HEK293T (cell line): ENCODE results near the gene TSFM.

Source experiments
- CTCF ChIA-PET: fragments of 350-600 bp; formaldehyde crosslinking; extraction: SDS; loops from one replicate; lab custom pipeline; 2021; ENCODE audit warnings: antibody characterized with exemption, inconsistent platforms; lab: Yijun Ruan, JAX
- POLR2A ChIA-PET: fragments of 350-600 bp; formaldehyde crosslinking; extraction: SDS; loops from one replicate; lab custom pipeline; 2020; ENCODE audit warnings: antibody characterized with exemption, inconsistent platforms; lab: Yijun Ruan, JAX
- DNase-seq: peaks from one replicate; pipeline ENCODE4 v3.0.0; 2012; ENCODE audit warnings: mixed read lengths; ENCODE audit errors: extremely low spot score
- ARNT ChIP-seq: fragments of 450-650 bp; IDR thresholded peaks from 2 replicates; pipeline ENCODE4 v1.6.1; 2017; ENCODE audit warnings: mild to moderate bottlenecking
- BHLHE40 ChIP-seq: fragments of 450-650 bp; IDR thresholded peaks from 2 replicates; pipeline ENCODE4 v1.6.1; 2016; ENCODE audit warnings: mild to moderate bottlenecking, moderate library complexity, borderline replicate concordance
- CTBP1 ChIP-seq: fragments of 450-650 bp; IDR thresholded peaks from 2 replicates; pipeline ENCODE4 v1.6.1; 2016; ENCODE audit warnings: borderline replicate concordance
- ELF4 ChIP-seq: fragments of 450-650 bp; IDR thresholded peaks from 2 replicates; pipeline ENCODE4 v1.6.1; 2017; ENCODE audit warnings: antibody characterized with exemption
- FOXA1 ChIP-seq: fragments of 450-650 bp; IDR thresholded peaks from 2 replicates; pipeline ENCODE4 v1.6.1; 2016; ENCODE audit warnings: mild to moderate bottlenecking
- FOXK2 ChIP-seq: fragments of 450-650 bp; IDR thresholded peaks from 2 replicates; pipeline ENCODE4 v1.6.1; 2016; ENCODE audit warnings: mild to moderate bottlenecking
- FOXM1 ChIP-seq: fragments of 450-650 bp; IDR thresholded peaks from 2 replicates; pipeline ENCODE4 v1.6.1; 2017; ENCODE audit warnings: mild to moderate bottlenecking, borderline replicate concordance
- HDGF ChIP-seq: fragments of 450-650 bp; IDR thresholded peaks from 2 replicates; pipeline ENCODE4 v1.6.1; 2017; ENCODE audit warnings: antibody characterized with exemption, borderline replicate concordance
- L3MBTL2 ChIP-seq: fragments of 450-650 bp; conservative IDR thresholded peaks from 2 replicates; pipeline ENCODE4 v1.6.1; 2016; ENCODE audit warnings: mild to moderate bottlenecking
- LEF1 ChIP-seq: fragments of 450-650 bp; IDR thresholded peaks from 2 replicates; pipeline ENCODE4 v1.6.1; 2017; ENCODE audit warnings: mild to moderate bottlenecking, borderline replicate concordance
- NFRKB ChIP-seq: fragments of 450-650 bp; IDR thresholded peaks from 2 replicates; pipeline ENCODE4 v1.6.1; 2016; ENCODE audit warnings: mild to moderate bottlenecking, moderate library complexity
- SP1 ChIP-seq: fragments of 450-650 bp; IDR thresholded peaks from 2 replicates; pipeline ENCODE4 v1.6.1; 2017
- SUZ12 ChIP-seq: fragments of 450-650 bp; IDR thresholded peaks from 2 replicates; pipeline ENCODE4 v1.6.1; 2016; ENCODE audit warnings: mild to moderate bottlenecking
- TARDBP ChIP-seq: fragments of 450-650 bp; IDR thresholded peaks from 2 replicates; pipeline ENCODE4 v1.6.1; 2016
- ZNF384 ChIP-seq: fragments of 450-650 bp; IDR thresholded peaks from 2 replicates; pipeline ENCODE4 v1.6.1; 2016
- TF ChIP-seq, protein P1 (sequence below): fragments of 450-650 bp; IDR thresholded peaks from 2 replicates; pipeline ENCODE4 v1.6.1; 2016

Gene TSFM

DNA sequence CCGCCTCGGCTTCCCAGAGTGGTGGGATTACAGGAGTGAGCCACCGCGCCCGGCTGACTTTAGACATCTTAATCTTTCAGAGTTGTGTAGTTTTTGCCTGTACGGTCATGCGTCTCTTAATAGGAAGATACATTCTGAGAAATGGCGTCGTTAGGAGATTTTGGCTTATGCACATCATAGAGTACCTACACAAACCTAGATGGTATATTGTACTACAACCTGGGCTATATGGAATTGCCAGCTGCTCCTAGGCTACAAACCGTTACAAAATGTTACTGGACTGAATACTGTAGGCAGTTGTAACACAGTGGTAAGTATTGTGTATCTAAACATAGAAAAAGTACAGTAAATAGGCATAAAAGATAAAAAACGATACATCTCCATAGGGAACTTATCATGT, 1.3 kb downstream of the TSFM start:
- CTCF ChIA-PET, result interaction anchor here (1.6 kb wide), 1 partner anchor 24 kb away, joined by 5 read pairs; no protein-coding TSS in a partner anchor
- TF ChIP-seq CTBP1, result no peak
- no peak for TF ChIP-seq ARNT
- TF ChIP-seq, protein P1, sequence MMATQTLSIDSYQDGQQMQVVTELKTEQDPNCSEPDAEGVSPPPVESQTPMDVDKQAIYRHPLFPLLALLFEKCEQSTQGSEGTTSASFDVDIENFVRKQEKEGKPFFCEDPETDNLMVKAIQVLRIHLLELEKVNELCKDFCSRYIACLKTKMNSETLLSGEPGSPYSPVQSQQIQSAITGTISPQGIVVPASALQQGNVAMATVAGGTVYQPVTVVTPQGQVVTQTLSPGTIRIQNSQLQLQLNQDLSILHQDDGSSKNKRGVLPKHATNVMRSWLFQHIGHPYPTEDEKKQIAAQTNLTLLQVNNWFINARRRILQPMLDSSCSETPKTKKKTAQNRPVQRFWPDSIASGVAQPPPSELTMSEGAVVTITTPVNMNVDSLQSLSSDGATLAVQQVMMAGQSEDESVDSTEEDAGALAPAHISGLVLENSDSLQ, result no peak
- TF ChIP-seq ZNF384, result no peak
- no peak for TF ChIP-seq FOXK2
- no peak for TF ChIP-seq ELF4
- no peak for TF ChIP-seq L3MBTL2
- POLR2A ChIA-PET, result interaction anchor here (0.9 to 2.1 kb wide), 4 partner anchors 12 to 27 kb away, joined by 4 to 8 read pairs (median 6); partner anchors contain the start of genes EEF1AKMT3 and METTL1
- DNase-seq, result no peak

DNA sequence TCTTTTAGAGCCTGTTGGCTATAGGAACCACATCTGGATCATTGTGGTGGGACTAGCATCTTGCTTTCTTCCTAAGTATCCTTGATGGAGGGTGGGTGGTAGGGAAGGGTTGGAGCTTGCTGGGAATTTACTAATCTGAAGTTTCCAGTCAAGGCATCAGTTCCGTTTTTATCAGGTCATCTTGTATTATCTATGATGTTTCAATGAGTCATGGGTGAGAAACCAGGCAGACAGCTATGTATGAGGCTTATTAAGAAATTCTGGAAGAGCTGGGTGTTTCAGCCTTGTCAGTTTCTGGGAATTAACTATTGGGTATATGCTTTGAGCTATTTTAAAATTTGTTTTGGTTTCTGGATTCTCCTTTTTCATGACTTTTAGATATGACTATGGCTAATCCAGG, 11.3 kb downstream of the TSFM start:
- POLR2A ChIA-PET, result interaction anchor here (1.6 kb wide), 1 partner anchor 22 kb away, joined by 12 read pairs; the partner anchor contains the start of genes EEF1AKMT3 and METTL1

DNA sequence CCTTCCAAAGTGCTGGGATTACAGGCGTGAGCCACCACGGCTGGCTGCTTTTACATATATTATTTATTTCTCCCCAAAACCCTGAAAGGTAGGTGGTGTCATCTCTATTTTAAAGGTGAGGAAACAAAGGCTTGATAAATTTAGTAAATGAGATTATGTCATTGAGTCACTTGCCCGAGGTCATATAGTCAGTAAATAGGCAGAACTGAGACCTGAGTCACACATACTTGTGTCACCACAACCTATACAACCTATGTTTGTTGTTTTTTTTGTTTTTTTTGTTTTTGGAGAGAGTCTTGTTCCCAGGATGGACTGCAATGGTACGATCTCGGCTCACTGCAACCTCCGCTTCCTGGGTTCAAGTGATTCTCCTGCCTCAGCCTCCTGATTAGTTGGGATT, 12.8 kb downstream of the TSFM start:
- TF ChIP-seq BHLHE40 (no peak), FOXM1 (no peak), NFRKB (no peak), CTBP1 (no peak), HDGF (no peak), FOXA1 (no peak), ELF4 (no peak), LEF1 (no peak), TARDBP (no peak), ARNT (no peak), SP1 (no peak), L3MBTL2 (no peak), ZNF384 (no peak), SUZ12 (no peak), FOXK2 (no peak)
- TF ChIP-seq, protein P1, result no peak
- ChIA-PET CTCF (no interaction called here), POLR2A (no interaction called here)
- DNase-seq, result no peak

More for the DNA sequence above, 11.3 kb downstream of the TSFM start:
- no peak for DNase-seq
- no peak for TF ChIP-seq SP1
- CTCF ChIA-PET, result interaction anchor here (1.4 kb wide), 1 partner anchor 9 kb away, joined by 4 read pairs; no protein-coding TSS in a partner anchor

DNA sequence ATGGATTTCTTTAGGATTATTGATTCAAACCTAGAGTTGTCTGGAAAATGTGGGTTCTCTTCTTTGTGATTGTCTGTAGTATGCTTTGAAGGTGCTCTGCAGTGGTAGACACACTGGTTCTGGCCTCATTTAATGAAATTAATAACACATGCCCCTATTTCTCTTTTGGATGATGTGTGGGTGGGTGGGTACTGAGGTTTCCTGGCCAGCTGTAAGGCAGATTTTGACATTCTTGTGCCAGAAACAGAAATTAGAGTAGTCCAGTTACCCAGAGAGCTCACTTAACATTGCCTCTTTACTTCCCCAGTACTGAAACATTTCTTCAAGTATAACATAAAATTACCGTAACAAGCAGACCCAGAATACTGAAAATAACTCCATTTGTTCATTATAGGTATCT, 14.4 kb downstream of the TSFM start:
- ChIA-PET CTCF (no interaction called here), POLR2A (interaction anchor here (0.5 to 1.2 kb wide), 2 partner anchors 14 to 19 kb away, joined by 3 to 5 read pairs; no protein-coding TSS in a partner anchor)
- TF ChIP-seq HDGF (no peak), FOXK2 (no peak), LEF1 (no peak), ELF4 (no peak), FOXM1 (no peak), L3MBTL2 (no peak), SP1 (no peak), ZNF384 (no peak), TARDBP (no peak), SUZ12 (no peak), ARNT (no peak), BHLHE40 (no peak), FOXA1 (no peak), CTBP1 (no peak)
- TF ChIP-seq, protein P1, result no peak
- no peak for DNase-seq

DNA sequence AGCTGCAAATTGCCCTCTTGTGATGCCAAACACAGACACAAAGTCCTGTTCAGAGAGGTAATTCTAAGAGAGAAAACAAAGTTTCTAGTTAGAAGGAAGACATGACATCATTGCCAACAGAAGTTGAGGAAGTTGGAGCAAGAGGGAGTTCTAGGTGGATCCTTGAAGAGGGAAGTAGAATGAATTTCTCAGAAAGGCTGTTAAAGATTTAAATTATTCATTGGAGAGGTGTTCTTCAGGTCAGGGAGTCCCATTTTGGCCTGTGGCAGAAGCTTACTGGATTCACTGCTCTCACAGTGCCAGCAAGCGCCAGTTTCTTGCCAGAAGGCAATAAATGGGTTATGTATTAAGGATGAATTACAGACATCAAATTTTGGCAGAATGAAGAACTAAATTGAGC, 15.3 kb downstream of the TSFM start:
- POLR2A ChIA-PET, result interaction anchor here (1.2 to 1.3 kb wide), 2 partner anchors 15 to 26 kb away, joined by 5 read pairs; partner anchors contain the start of genes EEF1AKMT3 and METTL1
- no peak for DNase-seq
- TF ChIP-seq L3MBTL2 (no peak), FOXM1 (no peak), CTBP1 (no peak), SP1 (no peak), ELF4 (no peak), FOXK2 (no peak), LEF1 (no peak), FOXA1 (no peak), HDGF (no peak)
- TF ChIP-seq, protein P1, result no peak
- CTCF ChIA-PET, result no interaction called here

DNA sequence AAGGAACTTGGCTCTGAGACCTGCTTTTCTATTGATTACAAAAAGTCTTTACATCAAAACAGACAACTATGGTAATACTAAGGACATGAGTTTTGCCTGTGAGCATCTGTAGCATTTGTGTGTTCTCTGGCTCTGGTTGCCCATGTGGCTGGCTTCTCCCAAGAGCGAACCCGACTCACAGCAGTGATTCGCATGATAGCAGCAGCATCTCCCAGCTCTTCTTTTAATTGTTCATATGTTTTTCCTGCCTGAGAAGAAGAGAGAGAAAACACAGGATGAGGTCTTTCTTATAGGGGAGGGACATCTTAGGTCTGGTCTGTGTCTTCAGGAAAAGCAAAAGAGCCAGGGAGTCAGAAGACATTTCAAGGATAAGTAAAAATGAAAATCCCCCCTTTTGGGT, 18.4 kb downstream of the TSFM start:
- TF ChIP-seq LEF1 (no peak), SP1 (no peak), BHLHE40 (no peak), CTBP1 (no peak), L3MBTL2 (no peak), HDGF (no peak), TARDBP (no peak), NFRKB (no peak), ARNT (no peak), FOXM1 (no peak), ELF4 (no peak), FOXK2 (no peak)
- TF ChIP-seq, protein P1, result no peak
- POLR2A ChIA-PET, result no interaction called here
- DNase-seq, result no peak
- CTCF ChIA-PET, result interaction anchor here (1.3 kb wide), 1 partner anchor 16 kb away, joined by 3 read pairs; no protein-coding TSS in a partner anchor
